GM12878 (cell line): ENCODE results near the gene TBC1D23.

Source experiments
- FOXM1 ChIP-seq: IDR thresholded peaks from 2 replicates; pipeline ENCODE4 v1.6.1; 2012; ENCODE audit warnings: low read depth, mild to moderate bottlenecking, inconsistent platforms, low read length, moderate library complexity
- POLR2AphosphoS5 ChIP-seq: IDR thresholded peaks from 2 replicates; pipeline ENCODE4 v1.6.1; 2011; ENCODE audit warnings: mild to moderate bottlenecking, low read length, inconsistent platforms
- SRF ChIP-seq, 2 experiments: IDR thresholded peaks; 2 replicates each; pipeline ENCODE4 v1.6.1; 2011; ENCODE audit warnings: low read depth in 2 of 2, low read length in 2 of 2, mild to moderate bottlenecking in 1 of 2, moderate library complexity in 1 of 2
- TF ChIP-seq, protein P1 (sequence below), 3 experiments: IDR thresholded peaks in 2 of 3; conservative IDR thresholded peaks in 1 of 3; 2 replicates each; pipeline ENCODE4 v1.5.1; 2011; ENCODE audit warnings: low read depth in 3 of 3, low read length in 3 of 3, mild to moderate bottlenecking in 3 of 3, control low read depth in 2 of 3, moderate library complexity in 2 of 3, inconsistent platforms in 1 of 3, mixed read lengths in 1 of 3; ENCODE audit not compliant: control insufficient read depth in 2 of 3, insufficient read depth in 1 of 3; ENCODE audit errors: extremely low read depth in 1 of 3

DNA sequence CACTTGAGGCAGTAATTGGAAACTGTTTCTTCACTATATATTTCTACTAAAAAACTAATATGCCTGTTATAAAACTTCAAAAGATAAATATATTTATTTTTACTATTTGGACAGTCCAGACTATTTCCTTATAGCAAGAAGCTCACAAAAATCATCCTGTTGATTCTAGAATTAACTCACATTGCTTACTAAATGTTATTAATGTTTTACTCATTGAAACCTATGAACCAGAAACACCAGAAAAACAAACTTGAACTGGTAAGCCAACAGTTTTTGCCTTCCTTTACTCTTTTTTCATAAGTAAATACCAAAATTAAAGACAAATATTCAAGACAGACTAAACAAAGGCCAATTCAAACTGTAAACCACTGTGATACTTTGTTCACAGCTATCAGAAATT is 113.7 kb downstream of the TBC1D23 start:
- TF ChIP-seq, protein P1, sequence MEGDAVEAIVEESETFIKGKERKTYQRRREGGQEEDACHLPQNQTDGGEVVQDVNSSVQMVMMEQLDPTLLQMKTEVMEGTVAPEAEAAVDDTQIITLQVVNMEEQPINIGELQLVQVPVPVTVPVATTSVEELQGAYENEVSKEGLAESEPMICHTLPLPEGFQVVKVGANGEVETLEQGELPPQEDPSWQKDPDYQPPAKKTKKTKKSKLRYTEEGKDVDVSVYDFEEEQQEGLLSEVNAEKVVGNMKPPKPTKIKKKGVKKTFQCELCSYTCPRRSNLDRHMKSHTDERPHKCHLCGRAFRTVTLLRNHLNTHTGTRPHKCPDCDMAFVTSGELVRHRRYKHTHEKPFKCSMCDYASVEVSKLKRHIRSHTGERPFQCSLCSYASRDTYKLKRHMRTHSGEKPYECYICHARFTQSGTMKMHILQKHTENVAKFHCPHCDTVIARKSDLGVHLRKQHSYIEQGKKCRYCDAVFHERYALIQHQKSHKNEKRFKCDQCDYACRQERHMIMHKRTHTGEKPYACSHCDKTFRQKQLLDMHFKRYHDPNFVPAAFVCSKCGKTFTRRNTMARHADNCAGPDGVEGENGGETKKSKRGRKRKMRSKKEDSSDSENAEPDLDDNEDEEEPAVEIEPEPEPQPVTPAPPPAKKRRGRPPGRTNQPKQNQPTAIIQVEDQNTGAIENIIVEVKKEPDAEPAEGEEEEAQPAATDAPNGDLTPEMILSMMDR (IDR thresholded peaks at IDR 0.05 in 2 of 3, conservative IDR thresholded peaks at IDR 0.05 in 1 of 3; ENCODE audit: control insufficient read depth in 2 of 3, extremely low read depth in 1 of 3, insufficient read depth in 1 of 3, low read depth in 3 of 3, low read length in 3 of 3): no peak
- TF ChIP-seq FOXM1 (no peak), POLR2AphosphoS5 (no peak), SRF (IDR thresholded peaks at IDR 0.05; ENCODE audit: low read depth in 2 of 2, low read length in 2 of 2) (no peak)
